HG02571 (cell line): ENCODE results near the gene TMEM9B.

Experiments used
- ATAC-seq: cut with Tn5 transposase; IDR thresholded peaks from one replicate; pipeline ENCODE4 v1.9.1; 2021; ENCODE audit warnings: mild to moderate bottlenecking, moderate library complexity; ENCODE audit not compliant: unreplicated experiment

Gene TMEM9B

GRCh38 chr11:8932564-8933180 is 31.6 kb downstream of the TMEM9B start, which contains the start of gene C11orf16:
Gene C11orf16 (minus strand): TSS chr11:8932947. CDS start chr11:8932308, 639 bp downstream.
- ATAC-seq, result no peak

GRCh38 chr11:8930456-8931175 is 33.6 kb downstream of the TMEM9B start:
- no peak for ATAC-seq

- no peak for ATAC-seq
Observed at GRCh38 chr11:8928981-8929615, 35.1 kb downstream of the TMEM9B start.

- ATAC-seq, result no peak
Observed at GRCh38 chr11:8928205-8928604, 36.0 kb downstream of the TMEM9B start.

- ATAC-seq, result no peak
Observed at GRCh38 chr11:8927233-8927632, 37.0 kb downstream of the TMEM9B start.

- ATAC-seq, result no peak
Observed at GRCh38 chr11:8926236-8926635, 38.0 kb downstream of the TMEM9B start.

- ATAC-seq, result no peak
Observed at GRCh38 chr11:8925711-8926110, 38.5 kb downstream of the TMEM9B start.

GRCh38 chr11:8922691-8923090 is 41.6 kb downstream of the TMEM9B start:
- ATAC-seq, result no peak

- ATAC-seq, result no peak
Observed at GRCh38 chr11:8917157-8917825, 47.0 kb downstream of the TMEM9B start.

GRCh38 chr11:8914661-8915018 is 49.6 kb downstream of the TMEM9B start:
- no peak for ATAC-seq

- no peak for ATAC-seq
Observed at GRCh38 chr11:8913961-8914660, 50.1 kb downstream of the TMEM9B start.

- ATAC-seq, result peak; percentile 79
Observed at GRCh38 chr11:8911029-8911823, 53.0 kb downstream of the TMEM9B start, which contains the start of gene AKIP1. Gene AKIP1 (plus strand): TSS chr11:8911189. CDS start chr11:8911450, 261 bp downstream.

GRCh38 chr11:8910649-8911026 is 53.6 kb downstream of the TMEM9B start:
- ATAC-seq, result no peak

- no peak for ATAC-seq
Observed at GRCh38 chr11:8908099-8908498, 56.1 kb downstream of the TMEM9B start.

- no peak for ATAC-seq
Observed at GRCh38 chr11:8907116-8907515, 57.1 kb downstream of the TMEM9B start.

GRCh38 chr11:8905528-8906165 is 58.6 kb downstream of the TMEM9B start:
- ATAC-seq, result no peak

GRCh38 chr11:8899119-8899753 is 65.0 kb downstream of the TMEM9B start:
- ATAC-seq, result no peak
